H9 (cell line): ENCODE data around the gene PDZD7. TPM values are rescaled to one million over a fixed set of nuclear protein-coding genes. Genes with fewer than 3 reads are reported as not detected.

Experiments
- DNase-seq: peaks from one replicate; pipeline ENCODE4 v3.0.0-alpha.2; 2017
- H2AFZ ChIP-seq: one replicate; pipeline ENCODE4 v1.6.1; 2013; ENCODE audit warnings: mild to moderate bottlenecking, low read length, control low read depth, moderate library complexity
- H2AK5ac ChIP-seq: 2 replicates; pipeline ENCODE4 v1.6.1; 2013; ENCODE audit warnings: low read length, control low read depth, mixed read lengths; ENCODE audit not compliant: insufficient read length
- H2BK120ac ChIP-seq: one replicate; pipeline ENCODE4 v1.6.1; 2013; ENCODE audit warnings: low read depth, mild to moderate bottlenecking, low read length, control low read depth, inconsistent platforms; ENCODE audit not compliant: poor library complexity, severe bottlenecking
- H2BK12ac ChIP-seq: 2 replicates; pipeline ENCODE4 v1.6.1; 2013; ENCODE audit warnings: low read length, control low read depth, mixed read lengths, low read depth; ENCODE audit not compliant: insufficient read length
- H2BK15ac ChIP-seq: 2 replicates; pipeline ENCODE4 v1.6.1; 2013; ENCODE audit warnings: low read depth, low read length, control low read depth
- H2BK20ac ChIP-seq: one replicate; pipeline ENCODE4 v1.6.1; 2013; ENCODE audit warnings: low read depth, mild to moderate bottlenecking, low read length, control low read depth, inconsistent platforms; ENCODE audit not compliant: poor library complexity, severe bottlenecking
- H2BK5ac ChIP-seq: 2 replicates; pipeline ENCODE4 v1.6.1; 2013; ENCODE audit warnings: low read length, control low read depth, mixed read lengths; ENCODE audit not compliant: insufficient read length
- H3K14ac ChIP-seq: 2 replicates; pipeline ENCODE4 v1.6.1; 2013; ENCODE audit warnings: low read length, control low read depth; ENCODE audit not compliant: insufficient read depth
- H3K18ac ChIP-seq: 2 replicates; pipeline ENCODE4 v1.6.1; 2013; ENCODE audit warnings: low read depth, mild to moderate bottlenecking, mixed read lengths, low read length, control low read depth; ENCODE audit not compliant: insufficient read length
- H3K23ac ChIP-seq: 2 replicates; pipeline ENCODE4 v1.6.1; 2013; ENCODE audit warnings: low read length, control low read depth, mixed read lengths, low read depth; ENCODE audit not compliant: insufficient read length
- H3K23me2 ChIP-seq: 2 replicates; pipeline ENCODE4 v1.6.1; 2013; ENCODE audit warnings: low read depth, mild to moderate bottlenecking, mixed read lengths, low read length, control low read depth; ENCODE audit not compliant: insufficient read length, poor library complexity, severe bottlenecking
- H3K27ac ChIP-seq: 2 replicates; pipeline ENCODE4 v1.5.1; 2013; ENCODE audit warnings: low read length, control low read depth, mixed read lengths, low read depth; ENCODE audit not compliant: insufficient read length
- H3K27me3 ChIP-seq: 2 replicates; pipeline ENCODE4 v1.6.1; 2013; ENCODE audit warnings: low read length, control low read depth, inconsistent platforms; ENCODE audit not compliant: insufficient read depth
- H3K4ac ChIP-seq: 2 replicates; pipeline ENCODE4 v1.6.1; 2013; ENCODE audit warnings: low read depth, mild to moderate bottlenecking, control low read depth, inconsistent platforms, low read length, moderate library complexity
- H3K4me1 ChIP-seq: 2 replicates; pipeline ENCODE4 v1.6.1; 2013; ENCODE audit warnings: low read length, control low read depth, inconsistent platforms; ENCODE audit not compliant: insufficient read depth
- H3K4me2 ChIP-seq: 2 replicates; pipeline ENCODE4 v1.6.1; 2013; ENCODE audit warnings: low read length, control low read depth, mixed read lengths; ENCODE audit not compliant: insufficient read length, insufficient read depth
- H3K56ac ChIP-seq: 2 replicates; pipeline ENCODE4 v1.6.1; 2013; ENCODE audit warnings: low read depth, mild to moderate bottlenecking, mixed read lengths, low read length, control low read depth; ENCODE audit not compliant: insufficient read length
- H3K79me1 ChIP-seq: 2 replicates; pipeline ENCODE4 v1.6.1; 2013; ENCODE audit warnings: low read depth, mild to moderate bottlenecking, moderate library complexity, low read length, control low read depth, inconsistent platforms; ENCODE audit not compliant: insufficient read depth, poor library complexity, severe bottlenecking
- H3K79me2 ChIP-seq: 2 replicates; pipeline ENCODE4 v1.6.1; 2013; ENCODE audit warnings: low read length, control low read depth, inconsistent platforms; ENCODE audit not compliant: insufficient read depth
- H3K9ac ChIP-seq: 2 replicates; pipeline ENCODE4 v1.6.1; 2013; ENCODE audit warnings: low read length, control low read depth, mixed read lengths; ENCODE audit not compliant: insufficient read length; ENCODE audit errors: extremely low read depth
- H3K9me3 ChIP-seq: one replicate; pipeline ENCODE4 v1.6.1; 2013; ENCODE audit warnings: low read depth, low read length, inconsistent platforms; ENCODE audit not compliant: control insufficient read depth
- H3T11ph ChIP-seq: one replicate; pipeline ENCODE4 v1.6.1; 2013; ENCODE audit warnings: mild to moderate bottlenecking, low read length, control low read depth, inconsistent platforms
- H4K20me1 ChIP-seq: one replicate; pipeline ENCODE4 v1.6.1; 2013; ENCODE audit not compliant: control insufficient read depth, insufficient read length, insufficient read depth
- H4K5ac ChIP-seq: 2 replicates; pipeline ENCODE4 v1.6.1; 2013; ENCODE audit warnings: low read depth, mild to moderate bottlenecking, mixed read lengths, low read length, control low read depth; ENCODE audit not compliant: insufficient read length
- H4K8ac ChIP-seq: replicated peaks from 2 replicates; pipeline ENCODE4 v1.6.1; 2013; ENCODE audit warnings: low read length, control low read depth, mixed read lengths, low read depth; ENCODE audit not compliant: insufficient read length
- H4K91ac ChIP-seq: 2 replicates; pipeline ENCODE4 v1.6.1; 2013; ENCODE audit warnings: low read depth, mild to moderate bottlenecking, moderate library complexity, mixed read lengths, low read length, control low read depth; ENCODE audit not compliant: insufficient read length
- H3K27ac Mint-ChIP-seq, 3 experiments: 2 replicates in 2 of 3; 3 replicates in 1 of 3; pipeline ENCODE4 v1.8.0; 2020 to 2021; ENCODE audit warnings: mixed read lengths in 3 of 3, mild to moderate bottlenecking in 1 of 3, moderate library complexity in 1 of 3
- H3K27me3 Mint-ChIP-seq: 2 replicates; pipeline ENCODE4 v1.8.0; 2021; ENCODE audit warnings: low read depth, mild to moderate bottlenecking, moderate library complexity, mixed read lengths
- H3K36me3 Mint-ChIP-seq, 3 experiments: 2 replicates in 2 of 3; 3 replicates in 1 of 3; pipeline ENCODE4 v1.8.0; 2020 to 2021; ENCODE audit warnings: low read depth in 3 of 3, mixed read lengths in 3 of 3; ENCODE audit not compliant: insufficient read depth in 1 of 3
- H3K4me1 Mint-ChIP-seq, 2 experiments: 2 replicates each; pipeline ENCODE4 v1.8.0; 2020; ENCODE audit warnings: mixed read lengths in 2 of 2
- H3K4me3 Mint-ChIP-seq, 2 experiments: 2 replicates in 1 of 2; 3 replicates in 1 of 2; pipeline ENCODE4 v1.8.0; 2020 to 2021; ENCODE audit warnings: mild to moderate bottlenecking in 2 of 2, mixed read lengths in 2 of 2, moderate library complexity in 1 of 2
- H3K9me3 Mint-ChIP-seq, 2 experiments: 2 replicates in 1 of 2; 3 replicates in 1 of 2; pipeline ENCODE4 v1.8.0; 2020; ENCODE audit warnings: mild to moderate bottlenecking in 2 of 2, mixed read lengths in 2 of 2, moderate library complexity in 1 of 2
- CTCF ChIP-seq: fragments of 200-600 bp; sonication (generic); conservative IDR thresholded peaks from 3 replicates; pipeline ENCODE4 v1.8.0; 2021; ENCODE audit warnings: antibody characterized with exemption, mild to moderate bottlenecking
- WGBS: extraction: QIAGEN DNeasy Blood & Tissue Kit; methylation state at CpG from one replicate; pipeline ENCODE4 v1.1.7; 2013; ENCODE audit warnings: missing lambda C conversion rate, low lambda C conversion rate, mixed read lengths; ENCODE audit not compliant: insufficient read length; ENCODE audit errors: extremely low coverage; 5-methylcytosine and 5-hydroxymethylcytosine counted together
- total RNA-seq: library from RNA; stranded (reverse); gene quantifications from 2 replicates; pipeline ENCODE4 v1.2.1, GENCODE V29; 2021

Gene PDZD7
- total RNA-seq, 1 experiment from 2014 or later = 2.0 TPM

GRCh38 chr10:100987685-100988049, 43.3 kb downstream of the PDZD7 start:
- peaks cover 0 to 2% of the 10 kb centered on the region in 2 experiments; a peak in 3 of 5 replicates for H3K9me3 Mint-ChIP-seq
- Histone ChIP-seq H3K79me1 (peaks cover 14% of the 10 kb centered on the region), H4K91ac (no peak overlapping the region), H3K9me3 (no peaks in the 10 kb centered on the region), H3K4me2 (peak overlapping the region; percentile 94), H2BK5ac (no peak overlapping the region), H3K56ac (no peak overlapping the region), H3K14ac (no peak overlapping the region), H4K20me1 (no peaks in the 10 kb centered on the region), H3K18ac (no peak overlapping the region), H4K8ac (no peak overlapping the region), H2BK12ac (no peak overlapping the region), H2AFZ (no peak overlapping the region), H3K79me2 (peaks cover 17% of the 10 kb centered on the region; the same call in 1 of the 2 replicates), H2BK120ac (no peak overlapping the region), H2AK5ac (no peak overlapping the region), H3K27me3 (no peaks in the 10 kb centered on the region), H2BK20ac (no peak overlapping the region), H3T11ph (no peak overlapping the region), H3K23ac (no peak overlapping the region), H3K9ac (peak overlapping the region; percentile 84), H3K4me1 (no peaks in the 10 kb centered on the region; the same call in 1 of the 2 replicates), H2BK15ac (no peak overlapping the region), H3K4ac (no peak overlapping the region), H4K5ac (no peak overlapping the region), H3K27ac (no peak overlapping the region), H3K23me2 (peaks cover 8% of the 10 kb centered on the region)
- peak overlapping the region; percentile 96 to 98 for H3K4me3 Mint-ChIP-seq
- peaks cover 29 to 42% (median 42%) of the 10 kb centered on the region in 3 experiments; a peak in 6 of 7 replicates for H3K36me3 Mint-ChIP-seq
- DNase-seq = no peak
- WGBS = no CpG with 5 or more reads among the region's 15 CpGs
- peak overlapping the region; percentile 55 to 98 (median 96) for H3K27ac Mint-ChIP-seq
- no peaks in the 10 kb centered on the region for H3K27me3 Mint-ChIP-seq
- H3K4me1 Mint-ChIP-seq = peaks cover 9 to 16% of the 10 kb centered on the region in 2 experiments
- TF ChIP-seq CTCF = no peak
